Urothelium cell line (cell line): ENCODE results near the gene PEX12.
A peak's percentile ranks its signal among the peaks of the same experiment; 100 is the strongest.
"Not testable (repeated sequence)": the region's sequence is repeated elsewhere in the genome, so short reads cannot be mapped to it uniquely, and the experiment has no call there.

Experiments
- DNase-seq: peaks from one replicate; pipeline ENCODE4 v3.0.0; 2011; ENCODE audit warnings: low spot score, mixed read lengths
- FAIRE-seq: peaks from 2 replicates; lab custom pipeline; 2011; peaks lifted over from hg19 to GRCh38; lab: Jason Lieb, UNC

PEX12 gene

GRCh38 chr17:35578929-35579432 is 610 bp upstream of the PEX12 start:
- FAIRE-seq, result no peak
- no peak for DNase-seq

DNA sequence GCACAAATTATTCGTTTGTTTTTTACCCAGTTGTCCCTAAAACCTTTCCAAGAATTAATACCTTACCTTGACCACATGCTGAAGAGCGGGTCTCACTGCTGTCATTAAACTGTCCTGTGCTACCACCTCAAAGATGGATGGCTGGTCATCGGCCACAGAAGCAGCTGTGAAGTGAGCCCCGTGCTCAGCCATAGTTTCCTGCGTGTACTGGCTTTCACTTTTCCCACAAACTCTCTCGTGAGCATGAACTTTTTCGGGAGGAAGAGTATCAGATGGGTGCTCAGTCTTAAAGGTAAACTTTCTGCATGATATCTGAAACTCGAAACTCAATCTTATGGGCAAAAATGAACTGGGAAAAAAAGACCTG is 558 bp downstream of the PEX12 start:
- FAIRE-seq (no peak), DNase-seq (no peak)

GRCh38 chr17:35575759-35576158 is 2.6 kb downstream of the PEX12 start:
- DNase-seq, result no peak
- no peak for FAIRE-seq

GRCh38 chr17:35569405-35569804 is 9.0 kb downstream of the PEX12 start:
- DNase-seq (no peak), FAIRE-seq (no peak)

GRCh38 chr17:35568561-35568960 is 9.8 kb downstream of the PEX12 start:
- FAIRE-seq, result no peak
- peak; percentile 29 for DNase-seq

DNA sequence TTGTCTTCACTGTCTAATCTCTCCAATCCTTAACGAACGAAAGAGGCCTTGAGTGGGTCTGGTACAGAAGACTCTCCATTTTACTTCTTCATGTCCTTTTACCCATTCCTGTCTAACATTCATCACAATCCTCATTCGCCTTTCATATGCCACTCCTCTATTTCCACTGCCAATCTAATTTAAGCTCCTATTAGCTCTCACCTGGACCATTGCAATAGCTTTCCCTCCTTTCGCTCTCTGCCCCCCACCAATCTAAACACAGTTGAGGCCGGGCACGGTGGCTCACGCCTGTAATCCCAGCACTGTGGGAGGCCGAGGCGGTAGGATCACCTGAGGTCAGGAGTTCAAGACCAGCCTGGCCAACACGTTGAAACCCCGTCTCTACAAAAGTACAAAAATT is 11.4 kb downstream of the PEX12 start:
- peak; percentile 5 for FAIRE-seq

GRCh38 chr17:35563181-35563580 is 15.2 kb downstream of the PEX12 start:
- DNase-seq, FAIRE-seq: not testable (repeated sequence)

More for the DNA sequence above, 11.4 kb downstream of the PEX12 start:
- DNase-seq, result no peak

GRCh38 chr17:35560703-35561102 is 17.7 kb downstream of the PEX12 start, which contains the start of gene SLFN14:
SLFN14 (minus strand) TSS chr17:35560819; CDS start chr17:35558062, 2,757 bp downstream.
- no peak for FAIRE-seq
- DNase-seq, result no peak

GRCh38 chr17:35559495-35560210 is 18.7 kb downstream of the PEX12 start:
- FAIRE-seq (no peak), DNase-seq (no peak)

- FAIRE-seq, result no peak
- DNase-seq, result no peak
These were observed 21.0 kb downstream of the PEX12 start for GRCh38 chr17:35557353-35557752.

DNA sequence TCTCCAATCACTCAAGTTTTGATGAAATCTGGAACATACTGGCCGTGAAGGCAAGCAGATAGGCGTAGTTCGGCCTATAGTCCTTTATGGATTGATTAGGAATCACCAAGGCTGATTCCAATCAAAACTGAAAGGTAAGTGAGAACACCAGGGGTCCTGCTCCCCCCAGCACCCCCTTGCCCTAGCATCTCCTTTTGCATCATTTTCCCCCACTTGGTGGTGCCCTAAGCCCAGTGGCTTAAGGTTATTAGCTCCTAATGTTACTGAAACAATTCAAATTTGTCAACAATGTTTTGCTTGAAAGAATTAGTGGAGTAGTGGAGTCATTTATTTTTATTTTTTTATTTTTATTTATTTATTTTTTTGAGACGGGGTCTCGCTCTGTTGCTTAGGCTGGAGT is 22.7 kb downstream of the PEX12 start:
- no peak for FAIRE-seq
- DNase-seq, result no peak

DNA sequence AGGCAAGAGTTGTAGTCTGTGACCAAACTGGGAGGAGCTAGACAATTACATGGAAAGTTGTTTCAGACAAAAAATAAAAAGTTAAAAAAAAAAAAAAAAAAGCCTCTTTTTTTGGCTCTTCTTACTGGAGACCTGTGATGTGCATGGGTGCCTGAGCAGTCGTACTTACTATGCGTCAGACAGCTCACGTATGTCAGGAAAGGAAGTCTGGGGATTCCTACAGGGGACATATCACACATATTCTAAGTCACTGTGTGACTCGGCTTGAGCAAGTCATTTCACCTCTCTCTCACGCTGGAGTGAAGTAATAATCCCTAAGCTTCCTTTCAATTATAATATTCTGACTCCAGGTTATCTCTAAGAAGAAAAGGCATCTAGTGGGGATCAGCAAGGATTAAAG is 23.7 kb downstream of the PEX12 start:
- FAIRE-seq, result no peak
- DNase-seq, result no peak

GRCh38 chr17:35553310-35553709 is 25.1 kb downstream of the PEX12 start:
- FAIRE-seq, result no peak

DNA sequence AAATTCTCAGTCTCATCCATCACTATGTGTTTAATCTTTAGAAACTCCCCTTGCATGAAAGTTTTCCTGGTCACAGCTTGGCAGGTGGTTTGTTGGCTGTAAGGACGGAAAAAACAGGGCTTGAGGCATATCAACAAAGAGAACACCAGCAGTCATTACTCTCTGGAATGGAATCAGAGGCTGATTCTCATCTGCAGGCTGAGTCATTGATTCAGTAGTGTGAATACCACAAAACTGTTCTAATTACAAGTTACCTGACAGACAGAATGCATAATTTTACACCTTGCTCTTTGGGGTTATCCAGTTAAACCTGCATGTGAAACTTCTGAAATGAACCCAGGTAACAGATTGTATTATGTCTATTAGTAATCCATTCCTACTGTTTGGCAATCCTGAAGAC is 29.4 kb downstream of the PEX12 start:
- no peak for FAIRE-seq
- DNase-seq, result no peak

More at GRCh38 chr17:35553310-35553709, 25.1 kb downstream of the PEX12 start:
- DNase-seq, result no peak

DNA sequence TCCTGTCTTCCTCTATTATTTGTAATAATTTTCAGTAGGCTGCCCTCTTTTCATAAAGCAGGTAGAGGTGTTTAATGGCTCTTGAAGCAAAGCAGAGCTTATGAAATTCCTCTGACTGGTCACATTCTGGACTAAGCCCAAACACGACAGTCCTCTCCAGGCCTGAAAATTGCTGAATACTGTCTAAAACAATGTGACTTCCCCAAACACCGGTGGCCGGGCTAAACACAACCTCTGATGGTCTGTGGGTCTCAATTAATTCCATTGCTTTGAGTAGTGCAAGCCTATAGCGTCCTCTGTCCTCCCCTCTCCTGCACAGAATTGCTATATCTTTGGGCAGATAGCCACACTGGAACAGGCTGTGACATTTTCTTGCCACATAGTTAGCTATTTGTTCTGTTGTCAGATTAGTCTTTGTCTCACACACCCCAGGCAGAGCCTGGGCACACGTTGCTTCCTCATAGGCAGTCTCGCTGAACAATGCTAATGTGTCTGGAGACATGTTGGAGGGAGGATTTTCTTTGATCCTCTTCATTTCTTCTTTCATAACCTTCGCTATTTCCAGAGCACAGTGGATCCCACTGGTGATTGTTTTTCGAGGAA is 30.1 kb downstream of the PEX12 start:
- FAIRE-seq (no peak), DNase-seq (no peak)

DNA sequence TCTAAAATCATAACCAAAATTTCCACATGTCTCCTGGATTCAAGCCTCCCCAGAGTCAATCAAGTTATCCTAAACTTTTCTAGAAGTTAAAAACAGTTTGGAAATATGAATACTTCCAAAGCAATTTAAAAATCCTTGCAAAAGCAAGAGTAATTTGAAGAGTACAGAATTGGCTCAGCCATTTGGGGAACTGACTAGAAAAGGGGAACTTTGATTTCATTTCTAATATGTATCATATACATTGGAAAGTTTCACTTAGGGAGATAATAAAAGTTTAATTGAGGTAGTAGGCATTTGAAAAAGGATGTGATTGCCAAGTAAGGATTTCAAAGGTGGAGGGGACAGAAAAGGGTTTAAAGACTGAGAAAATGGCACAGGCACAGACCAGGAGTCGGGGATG is 31.9 kb downstream of the PEX12 start:
- DNase-seq (no peak), FAIRE-seq (no peak)

DNA sequence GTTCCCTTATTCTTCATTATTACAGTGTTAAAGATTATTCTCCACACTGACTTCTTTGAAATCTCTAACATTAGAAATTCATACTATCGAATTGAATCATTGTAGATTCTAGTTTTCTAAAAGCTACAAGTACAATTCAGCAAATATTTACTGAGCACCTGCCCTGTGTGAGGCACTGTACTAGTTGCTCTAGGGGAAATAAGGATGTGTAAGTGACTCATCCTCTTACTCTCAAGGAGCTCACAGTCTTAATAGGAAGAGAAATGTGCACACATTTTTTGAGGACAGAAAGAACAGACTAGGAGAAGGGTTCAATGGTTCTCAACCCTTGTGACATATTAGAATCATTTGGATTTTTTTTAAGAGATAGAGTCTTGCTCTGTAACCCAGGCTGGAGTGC is 33.2 kb downstream of the PEX12 start:
- no peak for FAIRE-seq

DNA sequence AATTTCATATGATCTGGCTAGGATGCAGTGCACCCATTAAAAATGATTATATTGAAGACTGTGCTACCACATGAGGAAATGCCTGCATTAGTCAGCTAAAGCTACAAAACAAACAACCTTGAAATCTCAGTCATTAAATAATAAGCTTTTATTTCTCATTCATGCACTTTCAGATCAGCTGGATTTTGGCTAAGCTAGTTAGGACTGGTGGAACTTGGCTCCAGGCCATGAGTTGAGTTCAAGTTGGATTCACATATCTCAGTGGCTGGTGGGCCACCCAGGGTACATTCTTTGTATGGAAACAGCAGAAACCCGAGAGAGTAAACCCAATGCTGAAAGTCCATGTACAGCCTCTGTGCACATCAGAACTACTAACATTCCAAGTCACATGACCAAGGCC is 34.5 kb downstream of the PEX12 start:
- FAIRE-seq, result no peak
- DNase-seq, result no peak

More for the DNA sequence above, 33.2 kb downstream of the PEX12 start:
- no peak for DNase-seq

GRCh38 chr17:35542990-35543389 is 35.4 kb downstream of the PEX12 start:
- DNase-seq (no peak), FAIRE-seq (no peak)

DNA sequence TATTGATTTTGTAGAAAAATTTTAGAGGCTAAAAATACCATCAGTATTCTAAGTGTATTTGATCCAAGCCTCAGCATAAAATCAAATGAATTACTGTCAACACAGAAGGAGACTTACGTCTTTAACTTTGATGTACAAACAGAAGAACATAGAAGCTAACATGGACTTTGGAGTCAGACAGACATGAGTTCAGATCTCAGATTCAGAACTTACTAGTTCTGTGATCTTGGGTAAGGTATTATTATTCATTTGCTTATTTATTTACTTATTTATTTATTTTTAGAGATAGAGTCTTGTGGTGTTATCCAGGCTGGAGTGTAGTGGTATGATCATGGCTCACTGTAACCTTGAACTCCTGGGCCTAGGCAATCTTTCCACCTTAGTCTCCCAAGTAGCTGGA is 36.9 kb downstream of the PEX12 start:
- FAIRE-seq, result no peak
- no peak for DNase-seq

DNA sequence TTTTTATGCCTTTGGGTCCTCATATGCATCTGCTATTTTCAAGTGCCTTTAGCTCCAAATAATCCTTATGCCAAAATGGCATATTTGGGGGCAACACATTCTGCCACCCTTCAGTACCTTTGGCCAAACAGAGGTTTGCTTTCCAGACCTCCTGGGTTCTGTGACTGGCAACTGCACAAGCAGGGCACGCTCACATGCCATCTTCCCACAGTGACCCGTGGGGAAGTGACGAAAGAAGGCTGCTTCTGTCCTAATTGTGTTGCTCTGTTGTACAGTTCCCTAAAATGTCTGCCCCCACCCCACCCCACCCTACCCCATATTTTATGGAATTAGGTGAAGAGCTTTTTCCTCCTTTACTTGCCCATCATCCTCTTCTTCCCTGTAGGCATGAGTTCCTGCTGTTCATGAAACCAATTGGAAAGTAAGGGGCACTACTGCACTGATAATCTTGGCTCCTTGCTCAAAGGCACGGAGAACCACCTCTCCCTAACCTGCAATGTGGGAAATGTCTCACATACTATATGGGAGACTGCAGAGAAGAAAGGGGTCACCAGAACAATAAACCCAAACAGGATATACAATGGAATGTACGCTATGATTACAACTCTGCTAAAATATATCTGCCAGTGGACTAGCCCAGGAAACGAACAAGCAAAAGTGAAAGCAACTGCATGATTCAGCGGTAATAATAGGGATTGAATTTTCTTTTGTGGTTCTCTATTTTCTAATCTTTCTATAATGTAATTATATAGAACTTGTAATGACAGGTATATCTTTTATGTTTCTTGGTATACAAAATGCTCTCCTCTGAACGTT is 37.6 kb downstream of the PEX12 start:
- peak; percentile 30 for FAIRE-seq

GRCh38 chr17:35539659-35540026 is 38.7 kb downstream of the PEX12 start:
- no peak for DNase-seq
- no peak for FAIRE-seq

More for the DNA sequence above, 37.6 kb downstream of the PEX12 start:
- DNase-seq, result peak; percentile 24
